ENCODE data around the gene TNFSF11.

- TF ChIP-seq CTCF (IDR thresholded peaks at IDR 0.05; ENCODE audit: low read length) (no peak), EZH2 (optimal IDR thresholded peaks at IDR 0.05; ENCODE audit: low read depth, low read length) (no peak)
Observed at GRCh38 chr13:42623916-42624315, 50.0 kb downstream of the TNFSF11 start.
